SW 1271 (cell line): ENCODE data around the gene BRD9.
A peak's percentile ranks its signal among the peaks of the same experiment; 100 is the strongest.

Source experiments
- DNase-seq, 2 experiments: peaks; one replicate each; lab custom pipeline; 2025; lab: John Stamatoyannopoulos, UW

BRD9 gene

DNA sequence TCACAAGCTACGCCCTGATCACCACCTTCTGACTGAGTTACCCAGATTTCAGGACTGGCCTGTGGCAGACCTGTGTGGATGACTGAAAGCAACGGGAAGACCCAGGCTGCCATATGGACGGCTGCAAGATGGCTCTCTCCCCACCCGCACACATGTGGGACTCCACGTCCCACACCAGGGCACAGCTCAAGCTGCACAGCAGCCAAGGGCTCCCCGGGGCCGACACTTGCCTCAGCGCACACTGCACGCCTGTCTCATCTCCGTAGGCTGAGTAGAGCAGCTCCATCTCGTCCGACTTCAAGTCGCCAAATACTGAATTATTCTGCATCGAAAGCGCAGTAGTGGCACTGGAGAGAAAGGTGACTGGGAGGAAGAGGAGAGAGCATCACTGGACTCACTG lies 14.5 kb downstream of the BRD9 start:
- DNase-seq = no peak

DNA sequence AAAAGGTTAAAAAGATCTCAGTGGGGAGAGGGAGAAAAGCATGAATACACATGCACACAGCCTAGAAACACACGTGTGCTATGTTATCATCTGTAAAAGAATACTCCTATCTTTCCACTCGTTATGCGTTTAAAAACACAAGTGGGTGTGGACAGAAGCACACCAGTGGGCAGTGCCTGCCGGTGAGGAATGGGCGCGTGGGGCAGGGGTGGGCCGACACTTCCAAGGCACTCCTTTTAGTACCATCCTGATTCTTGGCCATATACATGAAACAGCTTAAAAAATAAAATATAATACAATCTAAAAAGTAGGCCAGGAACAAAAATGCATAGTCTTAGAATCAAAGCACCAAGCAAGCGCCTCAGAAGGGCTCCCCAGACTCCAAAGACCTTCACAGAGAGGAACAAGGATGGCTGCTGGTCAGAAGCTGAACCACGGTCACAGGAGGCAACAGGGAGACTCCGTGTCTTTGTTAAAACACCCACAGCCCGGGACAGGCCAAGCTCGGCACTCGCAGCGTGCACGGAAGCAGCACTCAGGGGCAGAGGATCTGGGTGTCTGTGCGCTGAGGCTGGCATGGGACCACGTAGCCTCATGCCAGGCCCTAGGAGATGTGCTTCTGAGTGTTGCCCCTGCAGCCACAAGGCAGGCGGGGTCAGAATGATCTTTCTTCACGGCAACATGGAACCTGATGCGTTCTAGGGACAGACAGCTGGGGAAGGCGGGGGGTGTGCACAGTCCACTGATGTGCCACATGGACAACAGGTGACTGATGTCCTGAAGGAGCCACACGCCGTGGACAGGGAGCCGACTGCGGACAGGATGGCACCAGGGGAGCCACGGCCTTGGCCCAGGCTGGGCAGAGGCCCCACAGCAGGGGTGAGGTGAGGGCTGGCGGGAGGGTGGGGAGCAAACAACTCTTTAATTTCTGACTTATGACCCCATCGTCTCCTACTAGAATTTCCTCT lies 15.9 kb downstream of the BRD9 start:
- no peak for DNase-seq

DNA sequence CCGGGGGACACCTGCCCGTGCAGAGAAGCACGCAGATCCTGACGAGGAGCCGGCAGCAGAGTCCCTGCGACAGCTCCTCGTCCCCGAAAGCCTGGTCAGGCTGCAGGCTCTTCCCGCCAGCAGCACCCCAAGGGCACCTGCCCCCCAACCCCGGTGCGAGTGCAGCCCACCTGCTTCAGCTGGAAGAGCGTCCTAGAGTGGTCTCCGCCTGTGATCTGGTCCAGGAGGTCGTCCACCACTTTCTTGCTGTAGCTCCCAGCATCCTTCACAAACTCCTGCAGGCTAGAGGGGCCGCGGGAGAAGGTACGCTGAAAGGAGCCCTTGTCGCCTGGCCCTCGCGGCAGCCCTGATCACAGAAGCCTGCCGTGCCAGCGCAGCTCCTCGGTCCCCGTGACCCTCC lies 16.7 kb downstream of the BRD9 start:
- DNase-seq = no peak

DNA sequence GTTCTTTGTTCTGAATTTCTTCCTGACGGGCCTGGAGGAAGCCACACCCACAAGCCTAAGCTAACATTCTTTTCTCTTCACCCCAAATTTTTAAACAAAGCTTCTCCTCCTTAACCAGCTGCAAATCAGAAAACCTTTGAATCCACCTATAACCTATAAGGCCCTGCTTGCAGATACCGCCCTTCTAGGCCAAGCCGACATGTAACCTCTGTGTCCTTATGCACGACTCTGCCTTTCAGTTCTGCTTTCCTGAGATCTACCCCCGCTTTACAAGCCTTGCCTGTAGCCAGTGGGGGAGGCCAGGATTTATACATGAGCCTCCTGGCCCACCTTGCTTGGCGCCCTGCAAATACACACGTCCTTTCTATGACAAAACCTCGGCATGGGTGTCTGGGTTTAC lies 19.3 kb downstream of the BRD9 start:
- no peak for DNase-seq

DNA sequence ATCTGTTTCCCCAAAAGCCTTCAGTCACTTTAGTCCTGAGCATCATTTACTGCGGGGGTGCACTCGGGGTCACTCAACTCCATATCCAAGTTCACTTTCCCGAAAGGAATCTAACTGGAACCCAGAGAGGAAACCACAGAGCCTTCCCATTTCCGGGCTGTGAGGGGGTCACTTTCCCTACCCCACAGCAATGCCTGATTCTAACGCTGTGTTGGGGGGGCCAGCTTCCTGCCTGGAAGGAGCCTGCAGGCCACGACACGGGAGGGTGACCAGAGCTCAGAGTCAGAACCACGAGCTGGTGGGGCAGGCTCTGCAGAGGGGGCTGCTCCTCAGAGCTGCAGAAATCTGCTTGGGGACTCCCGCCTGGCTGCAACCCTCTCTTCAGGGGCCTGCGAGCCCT lies 20.3 kb downstream of the BRD9 start:
- DNase-seq = no peak

DNA sequence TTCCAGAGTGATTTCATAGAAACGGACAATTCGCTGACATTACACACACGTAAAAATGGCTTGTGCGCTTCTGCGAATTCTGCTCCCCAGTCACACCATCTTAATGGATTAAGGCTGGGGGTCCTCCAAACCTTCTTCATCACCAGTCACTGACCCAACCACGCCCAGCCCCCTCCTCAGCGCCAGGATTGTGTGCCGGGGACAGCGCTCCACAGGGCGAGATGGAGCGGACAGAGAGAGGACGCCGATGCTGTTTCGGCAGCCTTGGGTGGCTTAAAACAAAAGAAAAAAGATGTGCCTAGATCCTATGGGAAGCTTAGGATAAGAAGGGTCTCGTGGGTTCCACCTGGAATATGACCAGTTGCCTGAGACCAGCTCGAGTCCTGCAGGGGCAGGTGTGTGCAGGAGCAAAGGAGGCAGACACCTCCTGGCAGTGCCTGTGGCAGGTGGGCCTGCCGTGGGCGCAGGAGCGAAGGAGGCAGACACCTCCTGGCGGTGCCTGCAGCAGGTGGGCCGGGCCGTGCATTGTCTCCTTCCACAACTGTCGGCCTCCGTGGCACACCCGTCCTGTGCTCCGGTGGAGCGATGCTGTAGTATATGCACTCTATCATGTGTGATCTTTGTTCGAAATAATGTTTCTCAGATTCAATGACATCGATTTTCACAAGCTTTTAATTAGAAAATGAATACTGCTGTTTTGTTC lies 20.9 kb downstream of the BRD9 start:
- DNase-seq = no peak

DNA sequence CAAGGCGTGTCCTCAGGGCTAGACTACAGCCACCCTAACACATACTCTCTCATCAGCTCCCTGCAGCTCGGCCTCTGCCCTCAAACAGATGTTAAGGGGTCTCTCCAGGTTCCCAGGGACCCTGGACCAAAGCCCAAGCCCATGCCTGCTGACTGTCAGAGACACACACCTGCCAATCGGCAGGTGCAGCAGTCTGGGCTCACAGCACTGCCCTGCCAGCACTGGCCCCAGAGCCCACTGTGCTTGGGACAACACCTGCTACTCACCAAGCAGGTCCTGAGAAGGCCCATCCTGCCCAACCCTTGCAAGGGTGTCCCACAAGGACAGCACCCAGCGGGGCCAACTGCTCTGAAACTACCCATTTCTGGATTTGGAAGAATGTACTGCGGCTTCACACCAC lies 21.6 kb downstream of the BRD9 start:
- no peak for DNase-seq

DNA sequence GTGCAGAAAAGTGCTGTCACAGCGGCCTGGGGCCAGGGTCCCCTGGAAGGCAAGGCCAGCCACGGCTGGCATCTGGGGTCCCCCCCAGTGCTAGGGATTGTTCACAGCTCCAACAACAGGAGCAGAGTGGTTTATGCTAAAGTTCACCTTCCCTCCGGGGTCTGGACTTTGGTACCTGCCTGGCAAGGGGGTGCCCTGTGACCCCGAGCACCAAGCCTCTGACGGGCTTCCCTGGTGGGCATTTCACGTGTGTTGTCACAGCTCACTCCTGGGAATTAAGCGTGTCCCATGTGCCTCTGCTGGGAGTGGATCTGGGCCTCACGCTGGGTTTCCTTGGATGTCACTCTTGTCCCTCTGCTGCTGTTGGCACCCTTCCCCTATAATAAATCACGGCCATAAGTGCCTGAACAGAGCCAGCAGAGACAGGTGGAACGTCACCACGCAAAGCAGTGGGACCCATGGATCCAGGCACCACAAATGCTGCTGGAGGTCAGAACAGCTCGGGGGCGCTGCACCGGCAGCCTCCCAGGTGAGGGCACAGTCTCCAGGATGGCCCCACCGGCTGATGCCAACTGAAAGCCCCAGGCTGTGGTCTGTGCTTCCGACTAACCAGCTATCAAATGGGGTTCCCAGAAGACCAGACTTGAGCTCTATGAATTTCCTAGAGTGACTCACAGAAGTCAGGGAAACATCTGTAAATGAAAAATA lies 24.0 kb downstream of the BRD9 start:
- DNase-seq = no peak

DNA sequence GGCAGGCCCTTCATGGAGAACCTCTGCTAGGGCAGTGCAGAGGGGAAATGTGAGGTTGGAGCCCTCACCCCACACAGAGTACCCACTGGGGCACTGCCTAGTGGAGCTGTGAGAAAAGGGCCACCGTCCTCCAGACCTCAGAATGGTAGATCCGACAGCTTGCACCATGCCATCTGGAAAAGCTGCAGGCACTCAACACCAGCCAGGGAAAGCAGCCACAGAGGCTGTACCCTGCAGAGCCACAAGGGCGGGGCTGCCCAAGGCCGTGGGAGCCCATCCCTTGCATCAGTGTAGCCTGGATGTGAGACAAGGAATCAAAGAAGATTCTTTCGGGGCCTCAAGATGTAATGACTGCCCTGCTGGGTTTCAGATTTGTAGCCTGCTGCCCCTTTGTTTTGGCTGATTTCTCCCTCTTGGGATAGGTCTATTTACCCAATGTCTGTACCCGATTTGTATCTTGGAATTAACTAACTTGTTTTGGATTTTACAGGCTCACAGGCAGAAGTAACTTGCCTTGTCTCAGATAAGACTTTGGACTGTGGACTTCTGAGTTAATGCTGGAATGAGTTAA lies 25.2 kb downstream of the BRD9 start:
- DNase-seq = no peak

DNA sequence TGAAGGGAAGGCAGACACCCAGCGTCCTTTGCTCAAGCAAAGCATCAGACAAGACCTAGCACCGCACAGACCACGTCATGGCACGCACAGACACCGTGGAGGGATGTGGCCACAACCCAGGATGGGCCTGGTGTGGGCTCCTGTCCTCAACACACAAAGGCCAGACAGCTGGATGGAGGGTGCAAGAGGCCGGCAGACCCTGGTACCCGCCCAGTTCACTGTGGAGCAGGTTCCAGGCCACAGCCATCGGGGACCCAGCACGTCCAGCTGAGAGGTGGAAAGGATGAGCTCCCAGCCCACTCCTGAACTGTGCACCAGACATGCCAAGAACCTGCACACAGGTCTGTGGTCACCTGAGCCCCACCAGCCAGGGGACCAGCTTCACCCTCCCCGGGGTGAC lies 26.8 kb downstream of the BRD9 start:
- no peak for DNase-seq

DNA sequence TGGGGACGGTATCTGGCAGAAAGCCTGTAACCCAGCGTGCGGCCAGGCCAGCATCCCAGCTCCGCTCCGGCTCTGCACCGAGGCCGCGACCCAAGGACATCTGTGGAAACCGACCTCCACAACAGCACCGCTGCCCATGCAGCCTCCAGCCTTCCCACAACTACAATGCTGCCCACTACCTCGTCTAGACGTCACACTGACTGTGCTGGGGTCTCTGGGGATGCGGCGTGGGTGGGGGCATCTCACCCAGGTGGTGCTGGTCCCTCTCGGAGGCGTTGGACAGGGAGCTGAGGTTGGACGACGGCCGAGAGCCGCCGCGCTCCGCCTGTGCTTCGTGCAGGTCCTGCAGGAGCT lies 27.5 kb downstream of the BRD9 start:
- DNase-seq = no peak

DNA sequence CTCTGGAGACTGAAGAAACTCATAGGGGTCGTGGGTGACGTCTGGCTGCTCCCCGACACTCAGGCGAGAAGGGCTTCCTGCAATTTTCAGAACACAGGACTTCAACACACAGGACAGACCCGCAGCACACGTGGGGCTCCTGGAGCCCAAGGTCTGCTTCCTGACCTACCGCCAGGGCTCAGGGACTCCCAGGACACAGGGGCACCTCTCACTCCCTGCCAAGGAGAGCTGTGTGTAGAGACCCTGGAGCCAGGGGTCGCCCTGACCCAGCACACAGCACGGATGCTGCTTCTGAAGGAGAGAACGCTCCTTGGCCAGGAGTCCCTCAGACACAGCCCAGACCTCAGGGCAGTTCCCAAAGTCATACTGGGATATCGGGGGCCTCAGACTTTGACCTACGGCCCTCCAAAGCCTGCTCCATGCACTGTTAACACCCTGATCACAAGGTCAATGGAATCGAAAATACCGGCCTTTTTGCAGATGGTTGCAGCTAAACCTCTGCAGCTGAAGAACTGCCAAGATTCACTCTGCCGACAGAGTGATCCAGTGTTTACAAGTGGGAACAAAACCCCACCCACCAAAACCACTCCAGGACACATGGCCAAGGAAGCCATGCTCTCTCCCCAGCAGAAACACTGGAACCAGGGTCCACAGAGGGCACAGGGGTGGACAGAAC lies 28.0 kb downstream of the BRD9 start:
- no peak for DNase-seq

DNA sequence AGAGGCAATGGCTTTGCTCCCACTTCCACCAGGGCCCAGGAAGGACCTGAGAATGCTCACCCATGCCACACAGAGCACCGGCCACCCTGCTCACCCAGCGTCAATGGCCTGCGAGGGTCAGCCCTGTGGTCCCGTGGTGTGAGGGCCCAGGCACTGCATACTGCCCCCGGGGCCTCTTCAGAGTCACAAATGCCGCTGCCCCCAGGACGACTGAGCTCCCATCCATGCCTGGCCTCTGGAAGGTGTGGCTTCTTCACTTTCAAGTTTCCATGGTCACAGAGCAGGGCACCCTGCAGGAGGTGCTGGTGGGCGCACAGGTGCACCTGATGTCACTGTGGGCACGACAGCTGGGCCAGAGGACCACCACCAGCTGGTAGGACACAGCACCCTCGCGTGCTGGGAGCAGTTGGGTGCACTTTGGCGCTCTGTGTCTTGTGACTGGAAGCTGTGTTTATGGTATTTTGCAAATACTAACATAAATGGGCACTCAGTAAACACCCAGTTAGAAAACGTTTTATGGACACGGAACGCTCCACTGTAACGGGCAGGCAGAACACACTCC lies 29.3 kb downstream of the BRD9 start:
- no peak for DNase-seq

DNA sequence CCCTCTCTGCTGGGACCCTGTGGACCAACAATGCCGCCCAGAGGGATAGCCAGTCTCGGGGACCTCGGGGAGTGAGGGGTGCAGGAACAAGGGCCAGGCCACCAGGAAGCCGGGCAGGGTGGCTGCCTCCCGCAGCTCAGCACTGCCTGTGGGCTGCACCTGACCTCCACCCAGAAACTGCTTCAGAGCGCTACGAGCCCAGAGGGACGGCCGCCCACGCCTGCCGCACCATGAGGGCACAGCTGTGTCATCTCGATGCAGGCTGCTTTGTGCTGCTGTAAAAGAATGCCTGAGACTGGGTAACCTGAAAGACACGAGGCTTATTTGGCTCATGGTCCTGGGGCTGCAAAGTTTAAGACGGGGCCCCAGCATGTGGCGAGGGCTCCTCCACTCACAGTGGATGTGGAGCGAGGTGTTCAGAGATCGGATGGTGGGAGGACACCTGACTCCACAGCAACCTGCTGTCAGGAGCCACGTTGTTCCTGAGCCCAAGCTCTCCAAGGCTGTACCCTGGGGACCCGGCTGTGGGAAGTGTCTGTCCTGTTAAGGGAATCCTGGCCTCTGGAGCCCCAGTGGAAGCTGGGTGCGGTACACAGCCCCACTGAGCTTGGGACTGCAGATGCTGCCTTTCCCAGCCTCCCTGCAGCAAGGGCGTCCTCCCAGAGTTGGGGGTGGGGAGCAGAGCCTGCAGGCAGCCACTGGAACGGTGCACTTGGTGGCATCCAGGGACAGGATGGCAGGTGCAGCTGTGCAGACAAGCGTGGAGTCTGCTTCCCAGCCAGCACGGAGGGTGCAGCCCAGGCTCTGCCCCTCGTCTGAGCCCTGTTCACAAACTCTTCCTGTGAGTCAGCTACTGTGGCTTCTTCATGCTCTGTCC lies 30.0 kb downstream of the BRD9 start:
- peak in 1 of 2 experiments; percentile 21 for DNase-seq

DNA sequence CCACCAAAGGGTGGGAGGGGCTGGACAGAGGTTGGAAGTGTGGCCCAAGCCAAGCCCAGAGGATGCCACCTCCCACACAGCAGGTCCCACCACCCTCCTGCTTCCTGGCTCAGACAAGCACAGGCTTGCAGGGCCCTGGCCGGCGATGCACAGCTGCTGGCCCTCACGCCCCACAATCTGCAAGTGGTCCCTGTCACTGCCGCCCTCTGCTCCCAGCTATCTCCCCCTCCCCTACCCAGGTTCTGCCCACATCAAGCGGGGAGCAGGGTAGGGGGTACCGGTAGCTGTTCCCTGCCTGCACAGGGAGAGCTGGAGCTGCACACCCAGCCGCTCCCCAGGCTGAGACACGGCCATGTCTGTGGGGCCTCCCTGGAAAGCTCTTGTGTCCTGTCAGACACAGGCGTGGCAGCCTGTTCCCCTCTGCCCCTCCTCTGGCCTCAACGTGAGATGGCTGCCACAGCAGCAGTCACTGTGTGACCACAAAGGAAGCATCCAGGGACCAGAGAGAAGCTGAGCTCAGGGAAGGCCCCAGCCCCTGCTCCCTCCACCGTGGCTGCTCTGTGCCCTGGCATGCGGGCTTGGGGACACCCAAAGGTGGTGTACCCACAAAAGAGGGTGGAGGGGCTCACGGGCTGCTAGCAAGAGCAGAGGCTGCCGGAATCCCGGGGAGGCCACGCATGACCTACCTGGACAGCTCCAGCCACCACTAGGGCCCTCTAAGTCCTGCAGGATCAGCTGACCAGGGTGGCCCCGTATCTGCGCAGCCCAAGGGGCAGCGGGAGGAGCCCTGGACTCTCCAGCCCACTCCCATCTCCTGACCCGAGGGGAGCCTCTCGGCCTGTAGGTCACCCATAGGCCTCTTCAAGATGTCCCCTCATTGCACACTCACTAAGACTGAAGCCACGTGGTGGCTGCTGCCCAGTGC lies 30.9 kb downstream of the BRD9 start:
- DNase-seq = no peak

DNA sequence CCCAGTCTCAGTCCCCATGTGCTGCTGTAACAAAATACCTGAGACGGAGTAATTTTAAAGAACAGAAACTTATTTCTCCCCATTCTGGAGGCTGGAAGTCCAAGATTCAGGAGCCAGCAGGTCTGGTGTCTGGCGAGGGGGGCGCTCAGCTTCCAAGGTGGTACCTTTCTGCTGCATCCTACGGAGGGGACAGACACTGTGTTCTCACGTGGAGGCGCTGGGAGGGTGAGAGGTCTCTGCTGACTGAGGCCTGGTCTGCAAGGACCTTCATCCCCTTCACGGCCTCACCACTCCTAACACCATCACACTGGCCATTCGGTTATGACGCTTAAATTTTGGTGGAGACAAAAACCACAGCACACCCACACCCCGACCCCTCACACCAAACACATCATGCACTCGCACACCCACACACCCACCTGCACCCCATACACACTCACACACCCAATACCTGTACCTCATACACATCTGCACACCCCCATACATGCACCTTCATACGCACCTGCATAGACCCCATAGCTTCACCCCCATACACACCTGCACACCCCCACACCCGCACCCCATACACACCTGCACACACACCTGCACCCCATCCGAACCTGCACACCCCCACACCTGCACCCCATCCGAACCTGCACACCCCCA lies 32.0 kb downstream of the BRD9 start:
- DNase-seq = no peak

DNA sequence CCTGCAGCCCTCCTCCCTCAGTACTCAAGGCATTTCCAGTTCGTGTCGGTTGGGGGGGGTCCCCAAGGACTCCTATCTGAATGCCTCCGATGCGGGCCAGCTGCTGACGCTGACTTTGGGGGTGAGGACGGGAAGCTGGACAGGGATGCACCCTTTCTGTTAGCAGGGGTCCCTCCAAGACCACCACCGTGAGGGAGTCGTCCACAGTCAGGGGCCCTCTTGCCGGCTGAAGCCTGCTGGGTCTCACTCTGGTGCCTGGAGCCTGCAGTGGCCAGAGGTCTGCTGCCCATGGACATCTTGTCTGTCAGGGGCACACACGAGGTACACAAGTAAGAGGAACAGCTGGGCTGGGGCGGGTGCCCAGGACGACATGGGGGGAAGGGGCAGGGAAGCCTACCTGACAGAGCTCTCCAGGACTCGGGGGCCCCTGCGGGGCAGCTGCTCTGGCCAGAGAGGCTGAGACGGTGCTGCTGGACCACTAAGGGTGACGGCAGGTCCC lies 32.8 kb downstream of the BRD9 start:
- DNase-seq = no peak

DNA sequence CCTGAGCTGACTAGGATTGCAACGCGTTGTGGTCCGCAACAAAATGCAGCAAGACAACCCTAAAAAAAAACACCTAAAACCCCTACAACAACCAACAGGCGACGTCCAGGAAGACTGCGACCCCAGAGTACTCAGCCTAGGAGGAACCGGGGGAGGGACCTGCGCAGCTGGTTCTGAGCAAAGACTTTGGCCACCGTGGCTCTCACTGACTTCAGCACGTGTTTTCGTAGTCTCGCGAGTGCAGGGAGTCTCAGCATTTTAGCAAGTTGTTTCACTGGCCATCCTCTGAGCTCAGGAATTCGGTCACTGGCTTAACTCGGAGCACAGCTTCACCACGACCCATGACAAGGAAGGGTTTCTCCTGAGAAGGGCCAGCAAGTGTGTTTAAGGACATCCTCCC lies 33.2 kb downstream of the BRD9 start:
- no peak for DNase-seq

DNA sequence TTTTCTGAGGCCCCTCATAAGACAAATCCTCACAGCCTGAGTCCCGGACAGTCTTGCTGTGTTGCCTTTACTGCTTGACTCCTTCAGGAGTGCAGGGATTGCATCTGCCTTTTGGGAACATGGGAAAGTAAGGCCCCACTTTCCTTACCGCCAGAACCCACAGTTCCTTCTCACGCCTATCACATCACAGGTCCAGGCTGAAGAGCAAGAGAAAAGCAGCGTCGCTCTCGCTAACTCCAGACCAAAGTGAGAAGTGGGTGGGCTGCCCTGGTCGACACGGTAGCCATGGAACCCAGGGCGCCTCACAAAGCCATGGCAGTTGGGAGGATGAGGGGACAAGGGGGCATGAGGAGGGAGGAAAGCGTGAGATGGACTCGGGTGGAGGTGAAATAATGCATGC lies 33.9 kb downstream of the BRD9 start:
- DNase-seq = no peak
